Stimulated activated CD8-positive, alpha-beta memory T cell treated with anti-CD3 and anti-CD28 coated beads, Interleukin-4, amount 100 ng/mL, for 48 hours (primary cell): ENCODE results near the gene OR8B3.
A peak's percentile ranks its signal among the peaks of the same experiment; 100 is the strongest.
"Not testable (repeated sequence)": the region's sequence is repeated elsewhere in the genome, so short reads cannot be mapped to it uniquely, and the experiment has no call there.

ENCODE experiments used
- DNase-seq: peaks from one replicate; pipeline ENCODE4 v3.0.0-alpha.2; 2020

The OR8B3 gene, protein sequence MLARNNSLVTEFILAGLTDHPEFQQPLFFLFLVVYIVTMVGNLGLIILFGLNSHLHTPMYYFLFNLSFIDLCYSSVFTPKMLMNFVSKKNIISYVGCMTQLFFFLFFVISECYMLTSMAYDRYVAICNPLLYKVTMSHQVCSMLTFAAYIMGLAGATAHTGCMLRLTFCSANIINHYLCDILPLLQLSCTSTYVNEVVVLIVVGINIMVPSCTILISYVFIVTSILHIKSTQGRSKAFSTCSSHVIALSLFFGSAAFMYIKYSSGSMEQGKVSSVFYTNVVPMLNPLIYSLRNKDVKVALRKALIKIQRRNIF

GRCh38 chr11:124398924-124399323 lies at the start of gene OR8B3:
Gene OR8B3 (minus strand): TSS chr11:124399024. CDS start chr11:124397351, 1,673 bp downstream.
- no peak for DNase-seq

DNA sequence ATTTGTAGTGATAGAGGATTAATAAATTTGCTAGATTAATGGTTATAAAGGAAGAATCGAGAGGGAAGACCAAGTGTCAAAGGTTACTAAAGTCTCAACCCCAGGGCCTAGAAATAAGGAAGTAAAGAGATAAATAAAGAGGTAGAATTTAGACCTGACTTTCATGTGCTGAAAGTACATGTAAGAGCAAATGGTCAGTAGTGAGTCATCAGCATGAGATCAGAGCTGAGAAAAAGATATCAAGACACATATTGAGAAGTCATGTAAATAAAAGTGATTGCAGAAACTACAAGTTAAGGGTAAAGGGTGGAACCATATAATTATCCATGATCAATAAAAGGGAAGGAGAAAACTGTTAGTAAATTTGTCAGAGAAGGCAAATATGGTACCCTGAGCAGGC lies 48.1 kb upstream of the OR8B3 start:
- no peak for DNase-seq

DNA sequence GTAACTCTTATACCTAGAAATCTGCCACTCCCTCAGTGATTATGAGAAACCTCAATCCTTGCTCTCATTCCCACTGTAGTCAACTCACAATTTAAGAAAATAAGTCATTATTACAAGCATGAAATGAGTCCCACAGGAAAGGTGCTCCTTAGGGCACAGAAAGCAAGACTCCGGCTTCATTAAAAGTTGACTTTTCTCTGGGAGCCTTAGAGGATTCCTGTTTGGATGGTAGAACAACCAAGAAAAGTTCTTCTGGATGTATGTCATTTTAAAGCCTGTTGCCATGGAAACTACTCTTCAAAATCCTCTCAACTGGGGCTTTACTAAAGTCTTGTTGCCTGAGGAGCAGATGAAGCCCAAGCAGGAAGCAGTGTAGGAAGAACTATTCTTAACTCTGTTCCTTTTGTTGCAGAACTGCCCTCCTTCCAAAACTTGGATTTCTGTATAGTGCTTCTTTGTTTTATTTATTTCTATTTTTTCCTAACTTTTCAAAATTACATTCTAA lies 46.9 kb upstream of the OR8B3 start, which contains the start of gene OR8B8:
OR8B8 (minus strand) TSS at position 51 of the 505 bp plus-strand sequence. CDS start 4,611 bp downstream, outside the sequence.
- no peak for DNase-seq

DNA sequence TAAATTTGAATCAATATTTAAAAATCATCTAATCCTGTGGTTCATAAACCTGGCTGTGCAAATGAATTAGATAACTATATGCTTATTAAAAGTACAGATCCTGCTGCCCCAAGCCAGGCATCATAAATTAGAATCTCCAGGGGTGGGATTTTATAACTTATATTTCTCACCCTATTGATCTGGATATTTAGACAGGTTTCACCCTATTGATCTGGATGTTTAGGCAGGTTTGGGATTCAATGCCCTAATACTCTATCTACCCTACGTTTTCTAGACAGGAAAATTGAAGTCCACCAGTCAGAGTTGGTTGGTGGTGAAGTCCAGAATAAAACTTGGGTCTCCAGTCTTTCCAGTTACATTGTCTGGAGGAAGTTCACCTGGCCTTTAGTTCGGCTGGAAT lies 44.0 kb upstream of the OR8B3 start:
- DNase-seq = no peak

- no peak for DNase-seq
Measured at GRCh38 chr11:124442442-124442841, 43.6 kb upstream of the OR8B3 start.

DNA sequence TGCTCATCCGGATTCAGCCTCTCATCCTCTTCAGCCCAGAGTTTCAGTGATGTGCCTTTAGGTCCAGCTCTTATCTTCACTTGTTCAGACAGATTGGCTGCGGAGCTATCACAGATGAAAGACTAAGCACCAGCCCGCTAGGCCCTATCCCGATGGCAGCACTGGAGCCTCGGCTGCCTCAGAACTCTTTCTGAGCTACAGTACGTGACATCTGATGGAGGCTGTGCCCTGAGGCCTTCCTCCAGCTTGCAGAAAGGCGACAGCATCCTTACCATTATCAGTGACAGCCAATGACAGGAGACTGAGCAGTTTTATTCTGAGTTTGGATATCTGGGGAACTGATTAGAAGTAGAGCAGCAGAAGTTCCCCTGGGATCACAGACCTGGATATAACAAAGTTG lies 42.7 kb upstream of the OR8B3 start:
- DNase-seq = no peak

DNA sequence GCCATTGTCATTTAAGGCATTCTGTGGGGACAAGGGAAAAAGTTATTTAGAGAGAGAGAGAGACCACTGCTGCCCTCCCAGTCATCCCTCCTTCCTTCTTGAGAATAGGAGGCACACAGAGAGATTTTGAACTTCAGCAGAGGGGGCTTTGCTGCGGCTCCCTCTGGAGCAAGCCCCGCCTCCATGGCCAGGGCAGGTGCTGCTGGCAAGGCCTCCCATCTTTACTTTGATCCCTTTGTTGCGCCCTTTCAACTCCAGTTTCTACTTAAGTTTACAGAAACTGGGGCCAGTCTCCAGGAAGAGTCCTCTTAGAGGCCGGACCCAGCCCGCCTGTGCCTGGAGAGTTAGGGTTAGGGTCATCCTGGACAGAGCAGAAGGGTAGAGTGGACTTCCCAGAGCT lies 42.3 kb upstream of the OR8B3 start:
- DNase-seq = no peak

DNA sequence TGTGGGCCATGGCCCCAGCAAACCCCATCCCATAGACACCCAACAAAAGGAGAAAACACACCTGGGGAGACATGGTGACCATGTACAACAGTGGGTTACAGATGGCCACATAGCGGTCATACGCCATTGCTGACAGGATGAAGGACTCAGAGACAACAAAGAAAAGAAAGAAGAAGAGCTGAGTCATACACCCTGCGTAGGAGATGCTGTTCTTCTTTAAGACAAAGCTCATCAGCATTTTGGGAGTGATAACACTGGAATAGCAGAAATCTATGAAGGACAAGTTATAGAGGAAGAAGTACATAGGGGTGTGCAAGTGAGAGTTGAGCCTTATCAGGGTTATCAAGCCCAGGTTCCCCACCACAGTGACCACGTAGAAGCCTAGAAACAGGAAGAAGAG lies 41.8 kb upstream of the OR8B3 start:
- no peak for DNase-seq

- DNase-seq = no peak
Measured at GRCh38 chr11:124434699-124435098, 35.9 kb upstream of the OR8B3 start.

DNA sequence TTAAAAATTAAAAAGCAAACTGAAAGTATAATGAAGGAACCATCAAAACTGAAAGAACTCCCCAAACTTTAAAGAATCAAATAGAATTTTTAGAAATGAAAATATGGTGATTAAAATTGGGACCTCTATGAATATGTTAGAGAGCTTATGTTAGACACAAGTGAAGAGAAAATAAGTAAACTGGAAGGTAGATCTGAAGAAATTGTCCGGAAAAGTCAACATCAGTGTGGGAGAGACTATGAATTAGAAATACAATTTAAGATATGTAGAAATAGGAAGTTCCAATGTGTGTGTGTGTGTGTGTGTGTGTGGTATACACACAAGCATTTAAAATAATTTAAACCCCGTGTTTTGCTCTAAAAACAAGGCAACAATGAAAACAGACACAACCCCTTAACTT lies 30.8 kb upstream of the OR8B3 start:
- DNase-seq = no peak

DNA sequence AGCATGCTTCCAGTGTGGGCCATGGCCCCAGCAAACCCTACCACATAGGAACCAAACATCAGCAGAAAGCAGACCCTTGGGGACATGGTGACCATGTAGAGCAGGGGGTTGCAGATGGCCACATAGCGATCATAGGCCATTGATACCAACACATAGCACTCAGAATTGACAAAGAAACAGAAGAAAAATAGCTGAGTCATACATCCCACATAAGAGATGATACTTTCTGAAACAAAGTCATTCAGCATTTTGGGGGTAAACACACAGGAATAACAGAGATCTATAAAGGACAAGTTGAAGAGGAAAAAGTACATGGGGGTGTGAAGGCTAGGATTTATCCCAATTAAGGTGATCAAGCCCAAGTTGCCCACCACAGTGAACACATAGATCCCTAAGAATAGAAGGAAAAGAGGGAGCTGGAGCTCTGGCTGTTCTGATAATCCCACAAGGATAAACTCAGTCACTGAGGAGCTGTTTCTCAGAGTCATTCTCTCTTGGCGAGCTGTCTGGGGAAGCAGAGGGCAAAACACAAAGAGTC lies 25.6 kb upstream of the OR8B3 start, which contains the start of gene OR8B4:
OR8B4 (minus strand) TSS at position 488 of the 538 bp plus-strand sequence; CDS start at position 488, 0 bp downstream.
- DNase-seq = no peak

DNA sequence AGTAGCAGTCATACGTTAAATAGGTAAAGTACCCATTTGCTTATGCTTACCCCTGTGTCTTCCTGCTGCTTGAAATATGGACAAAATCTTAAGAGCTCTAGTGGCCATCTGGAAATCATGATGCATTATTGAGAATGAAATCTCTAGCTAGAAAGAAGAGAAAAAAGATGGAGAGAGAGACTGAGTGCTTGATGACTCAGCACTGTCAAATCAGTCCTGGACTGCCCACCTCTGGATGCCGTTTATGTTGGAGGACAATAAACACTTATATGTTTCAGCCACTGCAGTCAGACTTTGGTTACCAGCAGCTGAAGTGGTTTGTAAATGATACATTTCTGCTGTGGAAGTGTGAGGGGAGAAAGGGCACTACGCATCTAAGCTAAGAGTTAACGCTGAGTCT lies 22.2 kb upstream of the OR8B3 start:
- DNase-seq = no peak

- no peak for DNase-seq
Measured at GRCh38 chr11:124415356-124415923, 16.6 kb upstream of the OR8B3 start.

DNA sequence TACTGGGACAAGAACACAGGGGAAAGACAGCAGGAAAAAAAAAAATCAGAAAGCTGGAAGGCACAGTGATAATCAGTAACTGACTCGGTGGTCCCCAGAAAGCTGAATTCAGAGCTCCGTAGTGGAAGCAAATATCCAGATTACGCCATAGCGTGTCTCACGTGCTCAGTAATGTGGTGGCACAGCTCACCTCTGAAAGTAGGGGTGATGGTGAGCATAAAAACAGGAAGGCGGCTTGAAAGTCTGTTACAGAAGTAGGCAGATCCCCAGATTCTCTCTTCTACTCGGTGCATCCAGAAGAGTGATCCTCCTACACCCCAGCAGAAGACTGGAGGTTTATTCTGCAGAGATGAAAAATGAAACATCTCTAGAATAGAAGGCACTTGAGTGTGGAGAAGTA lies 11.1 kb upstream of the OR8B3 start:
- no peak for DNase-seq

DNA sequence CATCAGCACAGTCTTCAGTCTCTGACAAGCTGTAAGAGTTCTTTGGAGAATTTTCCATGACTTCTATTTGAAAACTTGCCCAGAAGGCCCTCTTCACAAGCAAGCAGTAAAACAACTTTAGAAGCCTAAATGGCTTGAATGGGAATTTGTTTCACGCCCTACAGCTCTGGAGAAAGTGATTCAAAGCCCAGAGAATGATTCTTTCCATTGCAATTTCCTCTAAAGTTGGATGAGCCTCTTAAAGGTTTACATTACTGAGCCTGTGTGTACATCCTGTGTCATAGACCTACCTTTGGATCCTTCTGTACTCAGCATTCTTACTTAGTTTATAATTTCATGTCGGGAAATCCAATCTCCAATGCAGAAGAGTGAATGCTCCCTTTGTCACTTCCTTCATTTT lies 6.8 kb upstream of the OR8B3 start:
- no peak for DNase-seq

DNA sequence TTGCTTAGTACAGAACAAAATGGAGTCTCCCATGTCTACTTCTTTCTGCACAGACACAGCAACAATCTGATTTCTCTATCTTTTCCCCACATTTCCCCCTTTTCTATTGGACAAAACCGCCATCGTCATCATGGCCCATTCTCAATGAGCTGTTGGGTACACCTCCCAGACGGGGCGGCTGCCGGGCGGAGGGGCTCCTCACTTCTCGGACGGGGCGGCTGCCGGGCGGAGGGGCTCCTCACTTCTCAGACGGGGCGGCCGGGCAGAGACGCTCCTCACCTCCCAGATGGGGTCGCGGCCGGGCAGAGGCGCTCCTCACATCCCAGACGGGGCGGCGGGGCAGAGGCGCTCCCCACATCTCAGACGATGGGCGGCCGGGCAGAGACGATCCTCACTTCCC lies 4.4 kb upstream of the OR8B3 start:
- DNase-seq = not testable (repeated sequence)

- DNase-seq = peak; percentile 72
Measured at GRCh38 chr11:124402326-124402922, 3.6 kb upstream of the OR8B3 start.

- DNase-seq = not testable (repeated sequence)
Measured at GRCh38 chr11:124396847-124397246, 2.0 kb downstream of the OR8B3 start.

DNA sequence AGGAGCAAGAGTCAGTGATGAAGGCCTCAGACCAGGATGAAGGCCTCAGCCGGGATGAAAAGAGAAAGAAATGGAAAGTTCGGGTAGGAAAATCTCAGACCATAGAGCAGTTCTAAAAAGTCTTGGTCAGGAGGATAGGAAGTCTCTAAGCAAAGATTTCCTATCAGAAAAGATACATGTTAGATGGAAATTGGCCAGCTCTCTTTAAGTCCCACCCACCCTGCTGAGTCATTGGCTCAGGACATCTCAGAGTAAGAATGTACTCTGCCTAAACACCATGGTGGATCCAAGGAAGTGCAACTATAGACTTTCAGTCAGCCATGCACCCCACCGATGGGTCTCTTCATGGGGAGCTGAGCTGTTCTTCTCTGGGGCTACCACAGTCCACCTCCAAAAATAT lies 4.4 kb downstream of the OR8B3 start:
- no peak for DNase-seq

DNA sequence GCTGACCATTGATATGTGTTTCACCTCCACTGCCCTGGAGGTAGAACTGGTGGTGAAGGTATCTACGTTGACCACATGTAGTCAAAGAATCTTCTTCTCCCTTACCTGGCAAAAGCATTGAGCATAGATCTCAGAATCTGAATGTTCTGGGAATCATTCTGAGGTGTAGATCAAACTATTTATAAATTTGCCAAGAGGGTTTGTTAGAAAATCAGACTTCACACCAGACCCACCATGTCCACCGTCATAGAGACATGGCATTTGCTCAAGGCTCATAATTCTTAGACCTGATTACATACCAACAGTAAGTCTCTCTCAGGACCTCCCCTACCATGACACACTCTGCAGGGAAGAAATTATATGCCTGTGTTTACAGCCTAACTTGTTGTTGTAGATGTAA lies 14.4 kb downstream of the OR8B3 start, which contains the start of gene OR8B2:
OR8B2 (minus strand) TSS at position 101 of the 400 bp plus-strand sequence. CDS start 1,156 bp downstream, outside the sequence.
- no peak for DNase-seq

DNA sequence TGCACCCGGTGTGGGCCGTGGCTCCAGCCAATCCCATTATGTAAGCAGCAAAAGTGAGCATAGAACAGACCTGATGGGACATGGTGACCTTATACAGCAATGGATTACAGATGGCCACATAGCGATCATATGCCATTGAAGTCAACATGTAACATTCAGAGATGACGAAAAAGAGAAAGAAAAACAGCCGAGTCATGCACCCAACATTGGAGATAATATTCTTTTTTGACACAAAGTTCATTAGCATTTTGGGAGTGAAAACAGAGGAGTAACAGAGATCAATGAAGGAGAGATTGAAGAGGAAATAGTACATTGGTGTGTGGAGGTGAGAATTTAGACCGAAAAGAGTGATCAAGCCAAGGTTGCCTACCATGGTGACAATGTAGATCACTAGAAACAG lies 16.0 kb downstream of the OR8B3 start:
- not testable (repeated sequence) for DNase-seq

GRCh38 chr11:124380585-124380984 lies 18.2 kb downstream of the OR8B3 start:
- DNase-seq = no peak

- no peak for DNase-seq
Measured at GRCh38 chr11:124376280-124376679, 22.5 kb downstream of the OR8B3 start.

DNA sequence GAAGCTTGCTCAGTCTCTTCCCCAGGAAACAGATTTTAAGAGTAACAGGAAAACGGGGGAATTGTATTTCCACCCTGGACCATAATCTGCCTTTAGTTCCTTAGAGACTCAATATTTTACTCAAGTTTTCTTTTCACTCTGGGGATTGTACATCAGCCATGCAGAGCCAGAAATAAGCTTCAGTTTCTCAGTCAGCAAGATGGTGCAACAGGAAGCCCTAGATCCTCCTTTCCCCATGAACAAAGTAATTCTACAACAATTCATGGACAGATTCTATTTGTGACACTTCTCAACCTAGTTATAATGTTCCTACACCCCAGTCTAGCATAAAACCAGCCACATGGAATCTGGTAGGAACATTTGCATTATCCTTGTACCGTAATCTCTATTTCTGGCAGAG lies 39.3 kb downstream of the OR8B3 start:
- DNase-seq = no peak
